Kidney (tissue), 22 donors: Measurements from ENCODE around the gene MAP3K7CL. TPM values are rescaled to one million over a fixed set of nuclear protein-coding genes. Genes with fewer than 3 reads are reported as not detected.

Experiments
- DNase-seq, 5 donors: peaks; one replicate each; pipeline ENCODE4 v3.0.0-alpha.2; 2013 to 2020
- FAIRE-seq: peaks from 2 replicates; lab custom pipeline; 2012; peaks lifted over from hg19 to GRCh38; lab: Jason Lieb, UNC
- H3K27ac ChIP-seq, 2 donors: one replicate each; pipeline ENCODE4 v1.7.0; 2013; ENCODE audit warnings: low read depth in 2 of 2, low read length in 2 of 2, inconsistent platforms in 1 of 2
- H3K27me3 ChIP-seq: one replicate; pipeline ENCODE4 v1.7.1; 2013; ENCODE audit warnings: low read length, inconsistent platforms; ENCODE audit not compliant: control insufficient read depth, insufficient read depth
- H3K36me3 ChIP-seq, 3 donors: one replicate each; pipeline versions ENCODE4 v1.7.0 to v1.7.1; 2013; ENCODE audit warnings: low read length in 3 of 3, control low read depth in 1 of 3, inconsistent platforms in 1 of 3; ENCODE audit not compliant: insufficient read depth in 3 of 3, control insufficient read depth in 2 of 3
- H3K4me1 ChIP-seq, 3 donors: one replicate each; pipeline versions ENCODE4 v1.7.0 to v1.7.1; 2013; ENCODE audit warnings: low read length in 3 of 3, inconsistent platforms in 1 of 3, low read depth in 1 of 3; ENCODE audit not compliant: control insufficient read depth in 2 of 3, insufficient read depth in 2 of 3
- H3K4me3 ChIP-seq, 3 donors: one replicate each; pipeline versions ENCODE4 v1.7.0 to v1.8.1; 2013; ENCODE audit warnings: low read length in 3 of 3, control low read depth in 1 of 3, inconsistent platforms in 1 of 3
- H3K9ac ChIP-seq, 3 donors: one replicate each; pipeline versions ENCODE4 v1.7.0 to v1.7.1; 2013; ENCODE audit warnings: low read length in 3 of 3, control low read depth in 1 of 3, inconsistent platforms in 1 of 3
- H3K9me3 ChIP-seq, 3 donors: one replicate each; pipeline versions ENCODE4 v1.7.0 to v1.7.1; 2013; ENCODE audit warnings: low read length in 3 of 3, control low read depth in 1 of 3, inconsistent platforms in 1 of 3; ENCODE audit not compliant: control insufficient read depth in 2 of 3, insufficient read depth in 1 of 3
- CTCF ChIP-seq: IDR thresholded peaks from 3 replicates; pipeline ENCODE4 v1.5.1; 2012; ENCODE audit warnings: mild to moderate bottlenecking, moderate library complexity, borderline replicate concordance; ENCODE audit not compliant: insufficient read depth; ENCODE audit errors: extremely low read depth
- intact Hi-C: fragments of 100-400 bp; cut with DNase I; formaldehyde crosslinking; loops from one replicate; pipeline ENCODE4 v1.11.1; 2022
- long read RNA-seq, 10 donors: library from polyadenylated mRNA in 1 of 10; unstranded in 1 of 10; transcript quantifications; one replicate each; pipeline ENCODE4 v2.0.0 and lab custom pipeline, GENCODE V29; 2021 to 2026
- polyA plus RNA-seq: library from polyadenylated mRNA; stranded (reverse); fragments of 350-450 nt; fragmentation: Illumina TruSeq; extraction: RNeasy Lipid Tissue Mini Kit (QIAGEN cat#74804); gene quantifications from one replicate; pipeline ENCODE4 v1.2.3, GENCODE V29; 2014; ENCODE audit warnings: low read depth, low replicate concordance; ENCODE audit not compliant: insufficient read depth
- total RNA-seq: library from RNA; stranded (reverse); fragmentation: NEBNext Ultra II Directional; extraction: Animal tissue kit (Norgen Biotek cat#: 25700); gene quantifications from one replicate; pipeline ENCODE4 v1.2.1, GENCODE V29; 2021
- donor health status: control.
- donor health status: control.
- donor health status: control.
- donor health status: control.
- donor health status: control.
- donor health status: DM: yes; HTN: yes; CAD: no.
- donor health status: Normal renal cell carcinoma (clear cell type).

The MAP3K7CL gene, protein sequence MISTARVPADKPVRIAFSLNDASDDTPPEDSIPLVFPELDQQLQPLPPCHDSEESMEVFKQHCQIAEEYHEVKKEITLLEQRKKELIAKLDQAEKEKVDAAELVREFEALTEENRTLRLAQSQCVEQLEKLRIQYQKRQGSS
- total RNA-seq (12.7 TPM), polyA plus RNA-seq (5.4 TPM)
- long read RNA-seq, donor 1, result 0 reads
- long read RNA-seq, donor 2, partial matches to known transcripts, result 0 of 1 reads
- long read RNA-seq, donor 2, other reads (novel, unspliced or antisense), result 0 of 1 reads
- long read RNA-seq, donor 3, partial matches to known transcripts, result 0 of 1 reads
- long read RNA-seq, donor 3, other reads (novel, unspliced or antisense), result 0 of 1 reads
- long read RNA-seq, donor 4, result 0 reads
- long read RNA-seq, donor 5, result 0 reads
- long read RNA-seq, donor 6, partial matches to known transcripts, result 0 of 1 reads
- long read RNA-seq, donor 6, other reads (novel, unspliced or antisense), result 0 of 1 reads
- long read RNA-seq, donor 7, transcript MAP3K7CL-206 (5 exons, 1,904 nt), result major isoform, 6 of 12 reads
- long read RNA-seq, donor 7, partial matches to known transcripts, result 0 of 12 reads
- long read RNA-seq, donor 7, other reads (novel, unspliced or antisense), result 5 of 12 reads
- long read RNA-seq, donor 8, result 0 reads
- long read RNA-seq, donor 9, result 0 reads
- long read RNA-seq, donor 10, result 0 reads

GRCh38 chr21:29130270-29130969 is at the start of gene MAP3K7CL:
Gene MAP3K7CL, plus strand, starts transcription at chr21:29130644. Its CDS starts 2,701 bp downstream, at chr21:29133345.
- Histone ChIP-seq H3K27me3 (no peaks in the 10 kb centered on the region), H3K27ac (peak within 1 kb of the TSS; percentile 51 to 68), H3K36me3 (no peaks in the 10 kb centered on the region), H3K9me3 (no peaks in the 10 kb centered on the region), H3K4me1 (no peaks in the 10 kb centered on the region), H3K9ac (no peak within 1 kb of the TSS), H3K4me3 (no peak within 1 kb of the TSS)
- TF ChIP-seq CTCF, result no peak
- DNase-seq (peak in 1 of 5 donors; percentile 87), FAIRE-seq (no peak)
- intact Hi-C loops, result no loop called here

GRCh38 chr21:29082046-29082815 is 48.2 kb upstream of the MAP3K7CL start:
- no peak overlapping the region for H3K27ac ChIP-seq
- peaks cover 0 to 8% (median 7%) of the 10 kb centered on the region in 3 donors for H3K4me1 ChIP-seq
- FAIRE-seq (no peak), DNase-seq (no peak)
- no peak overlapping the region for H3K9ac ChIP-seq
- no peaks in the 10 kb centered on the region for H3K27me3 ChIP-seq
- no peaks in the 10 kb centered on the region for H3K9me3 ChIP-seq
- H3K36me3 ChIP-seq, result no peaks in the 10 kb centered on the region
- intact Hi-C loops, result no loop called here
- TF ChIP-seq CTCF, result no peak
- no peak overlapping the region for H3K4me3 ChIP-seq

DNA sequence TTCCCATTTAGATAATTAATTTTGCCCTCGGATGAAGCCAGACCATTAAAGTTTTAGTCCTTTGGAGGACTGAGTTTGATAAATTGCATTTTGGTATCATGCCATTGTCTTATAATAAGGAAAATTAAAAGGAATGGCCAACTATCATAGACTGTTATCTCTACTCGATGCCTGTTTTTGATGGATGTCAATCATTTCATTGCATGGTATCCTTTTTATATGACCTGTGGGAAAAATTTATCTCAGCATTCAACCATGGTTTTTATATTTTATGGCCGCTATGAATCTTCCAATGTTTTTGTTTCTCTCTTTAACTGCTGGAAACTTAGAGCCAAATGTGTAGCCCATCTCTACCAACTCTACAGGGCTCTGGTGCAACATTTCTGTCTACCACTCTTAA is 47.1 kb upstream of the MAP3K7CL start:
- Histone ChIP-seq H3K4me3 (no peak overlapping the region), H3K9me3 (no peaks in the 10 kb centered on the region), H3K4me1 (peaks cover 0 to 7% (median 6%) of the 10 kb centered on the region in 3 donors), H3K27ac (no peak overlapping the region), H3K36me3 (no peaks in the 10 kb centered on the region), H3K27me3 (no peaks in the 10 kb centered on the region), H3K9ac (no peak overlapping the region)
- TF ChIP-seq CTCF, result no peak
- DNase-seq, result no peak
- intact Hi-C loops, result no loop called here
- FAIRE-seq, result no peak
